Natural killer cell (primary cell): ENCODE results near the gene CNKSR1. TPM values are rescaled to one million over a fixed set of nuclear protein-coding genes. Genes with fewer than 3 reads are reported as not detected.
A peak's percentile ranks its signal among the peaks of the same experiment; 100 is the strongest.

ENCODE experiments used
- ATAC-seq, 3 donors: fragments of 150-1000 bp in 2 of 3; fragments of 200-7000 bp in 1 of 3; cut with Tn5 transposase; 1 replicate in 1 of 3; 2 replicates in 2 of 3; pipeline ENCODE4 v1.10.0; 2021; ENCODE audit warnings: mild to moderate bottlenecking in 2 of 3, moderate library complexity in 2 of 3
- DNase-seq, 2 donors: peaks; one replicate each; pipeline versions ENCODE4 v3.0.0 to v3.0.0-alpha.2; 2013 to 2021; ENCODE audit warnings: mixed read lengths in 1 of 2
- H3K27ac ChIP-seq: one replicate; pipeline ENCODE4 v1.5.1; 2013; ENCODE audit warnings: mild to moderate bottlenecking, low read length
- H3K27me3 ChIP-seq: one replicate; pipeline ENCODE4 v1.6.1; 2013; ENCODE audit warnings: low read length; ENCODE audit not compliant: control insufficient read depth, insufficient read depth
- H3K36me3 ChIP-seq: one replicate; pipeline ENCODE4 v1.6.1; 2013; ENCODE audit warnings: low read length; ENCODE audit not compliant: control insufficient read depth, insufficient read depth
- H3K4me1 ChIP-seq: one replicate; pipeline ENCODE4 v1.6.1; 2013; ENCODE audit warnings: low read length; ENCODE audit not compliant: control insufficient read depth, insufficient read depth
- H3K4me3 ChIP-seq: one replicate; pipeline ENCODE4 v1.5.1; 2013; ENCODE audit warnings: low read length
- H3K9me3 ChIP-seq: one replicate; pipeline ENCODE4 v1.6.1; 2013; ENCODE audit warnings: low read length; ENCODE audit not compliant: control insufficient read depth, insufficient read depth
- H3K27ac Mint-ChIP-seq, 2 donors: one replicate each; pipeline ENCODE4 v1.8.0; 2022; ENCODE audit warnings: mild to moderate bottlenecking in 2 of 2, mixed read lengths in 2 of 2, moderate library complexity in 1 of 2
- H3K27me3 Mint-ChIP-seq, 2 donors: one replicate each; pipeline ENCODE4 v1.8.0; 2022; ENCODE audit warnings: low read depth in 2 of 2, mixed read lengths in 2 of 2
- H3K36me3 Mint-ChIP-seq: one replicate; pipeline ENCODE4 v1.8.0; 2022; ENCODE audit warnings: mixed read lengths
- H3K4me1 Mint-ChIP-seq, 2 donors: one replicate each; pipeline ENCODE4 v1.8.0; 2022; ENCODE audit warnings: mixed read lengths in 2 of 2
- H3K4me3 Mint-ChIP-seq: one replicate; pipeline ENCODE4 v1.8.0; 2022; ENCODE audit warnings: mild to moderate bottlenecking, moderate library complexity, mixed read lengths
- H3K9me3 Mint-ChIP-seq, 2 donors: one replicate each; pipeline ENCODE4 v1.8.0; 2022; ENCODE audit warnings: mixed read lengths in 2 of 2
- CTCF ChIP-seq: fragments of 200-600 bp; IDR thresholded peaks from one replicate; pipeline ENCODE4 v1.8.0; 2022; ENCODE audit warnings: antibody characterized with exemption
- WGBS: methylation state at CpG from one replicate; pipeline ENCODE4 v1.1.7; 2013; ENCODE audit warnings: missing lambda C conversion rate; ENCODE audit not compliant: insufficient coverage; 5-methylcytosine and 5-hydroxymethylcytosine counted together
- intact Hi-C: fragments of 100-400 bp; cut with micrococcal nuclease; formaldehyde crosslinking; loops from one replicate; pipeline ENCODE4 v1.14.2; 2022
- total RNA-seq, 4 donors: library from RNA; stranded (reverse); fragments of 120-200 nt in 1 of 4; gene quantifications; one replicate each; pipeline versions ENCODE4 v1.2.3 to v1.2.4, GENCODE V29; 2013 to 2022

CNKSR1 gene
- total RNA-seq, 3 donors from 2014 or later (not counting 1 experiment from before 2014, with no cell fraction given): 0.89 to 1.9 (median 1.0) TPM

DNA sequence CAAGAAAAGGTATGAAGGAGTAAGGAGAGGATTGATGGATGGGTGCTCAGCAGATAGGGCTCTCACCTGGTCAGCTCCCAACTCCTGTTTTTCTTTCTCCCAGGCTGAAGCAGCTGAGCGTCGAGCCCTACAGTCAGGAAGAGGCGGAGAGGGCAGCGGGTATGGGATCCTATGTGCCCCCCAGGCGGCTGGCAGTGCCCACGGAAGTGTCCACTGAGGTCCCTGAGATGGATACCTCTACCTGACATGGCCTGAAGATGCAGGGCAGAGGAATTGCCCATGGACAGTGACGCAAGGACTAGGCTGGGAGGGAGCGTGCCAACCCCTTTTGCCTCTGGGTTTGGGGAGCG, 6.8 kb upstream of the CNKSR1 start:
- no peaks in the 10 kb centered on the region for H3K9me3 ChIP-seq
- no peaks in the 10 kb centered on the region for H3K27me3 ChIP-seq
- H3K4me1 Mint-ChIP-seq: peaks cover 0 to 20% of the 10 kb centered on the region in 2 donors
- H3K4me3 Mint-ChIP-seq: peak overlapping the region; percentile 84
- H3K27ac ChIP-seq: no peak overlapping the region
- no peaks in the 10 kb centered on the region for H3K9me3 Mint-ChIP-seq
- DNase-seq (no peak), ATAC-seq (no peak)
- H3K27me3 Mint-ChIP-seq: peaks cover 0 to 8% of the 10 kb centered on the region in 2 donors
- 82% methylated on average over 9 of the region's 9 CpGs for WGBS
- peak overlapping the region; percentile 60 for H3K4me3 ChIP-seq
- intact Hi-C loops: no loop called here
- H3K4me1 ChIP-seq: peaks cover 18% of the 10 kb centered on the region
- H3K27ac Mint-ChIP-seq: peak overlapping the region; percentile 66 to 92
- TF ChIP-seq CTCF: no peak
- H3K36me3 Mint-ChIP-seq: no peaks in the 10 kb centered on the region
- no peaks in the 10 kb centered on the region for H3K36me3 ChIP-seq

DNA sequence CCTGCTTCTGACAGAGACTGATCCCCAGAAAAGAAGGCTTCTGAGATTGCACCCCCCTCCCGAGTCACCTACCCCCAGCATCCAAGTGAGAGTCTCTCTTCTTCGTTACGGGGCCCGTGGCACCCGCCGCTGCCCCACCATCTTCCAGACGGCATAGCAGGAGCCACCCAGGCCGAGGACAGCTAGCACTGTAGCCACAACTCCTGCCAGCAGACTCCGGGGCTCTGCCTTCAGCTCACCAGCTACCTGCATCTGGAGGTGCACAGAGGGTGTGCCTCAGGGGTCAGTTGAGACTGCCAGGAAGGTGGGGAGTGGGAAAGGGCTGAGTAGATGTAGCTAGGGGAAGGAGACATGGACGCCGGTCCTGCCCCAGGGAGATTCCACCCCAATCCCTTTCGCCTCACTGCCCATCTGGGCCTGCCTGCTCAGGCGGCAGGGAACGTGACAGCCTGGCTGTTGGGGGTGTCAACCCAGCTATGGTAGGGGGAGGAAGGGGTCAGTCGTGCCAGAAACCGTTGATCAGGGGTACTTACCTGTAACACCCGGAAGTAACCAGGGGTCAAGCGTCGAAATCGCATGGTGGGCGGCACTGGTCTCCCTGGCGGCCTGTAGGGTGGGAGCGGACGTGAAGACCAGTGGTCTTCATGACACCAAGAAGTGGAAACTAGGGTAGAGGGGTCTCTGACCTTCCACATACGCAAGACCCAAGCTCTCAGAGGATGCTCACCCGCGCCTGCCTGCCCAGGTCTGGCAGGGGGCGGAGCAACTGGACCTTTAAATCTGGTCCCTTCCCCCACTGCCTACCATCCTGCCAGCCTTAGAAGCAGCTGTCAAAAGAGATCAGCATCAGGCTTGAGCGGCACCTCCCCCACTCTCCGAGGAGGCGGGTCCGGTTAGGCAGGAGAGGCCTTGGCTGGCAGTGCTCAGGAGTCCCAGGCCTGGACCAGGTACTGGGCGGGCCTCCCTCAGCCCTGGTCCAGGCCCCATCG, 5.9 kb upstream of the CNKSR1 start, which contains the start of gene ZNF593OS:
ZNF593OS (minus strand) TSS at position 749 of the 989 bp plus-strand sequence; CDS start at position 578, 171 bp downstream.
- Histone ChIP-seq H3K4me3 (no peak within 1 kb of the TSS), H3K27me3 (no peaks in the 10 kb centered on the region), H3K9me3 (no peaks in the 10 kb centered on the region), H3K27ac (no peak within 1 kb of the TSS), H3K4me1 (peaks cover 18% of the 10 kb centered on the region), H3K36me3 (no peaks in the 10 kb centered on the region)
- Mint-ChIP-seq H3K36me3 (no peaks in the 10 kb centered on the region), H3K4me1 (peaks cover 0 to 20% of the 10 kb centered on the region in 2 donors), H3K27ac (peak within 1 kb of the TSS; percentile 66 to 92), H3K27me3 (peaks cover 0 to 6% of the 10 kb centered on the region in 2 donors), H3K4me3 (peak within 1 kb of the TSS; percentile 84), H3K9me3 (no peaks in the 10 kb centered on the region)
- ATAC-seq: no peak
- intact Hi-C loops: no loop called here
- 96% methylated on average over 34 of the region's 34 CpGs for WGBS
- DNase-seq: no peak
- no peak for TF ChIP-seq CTCF

GRCh38 chr1:26175346-26175745, 1.9 kb upstream of the CNKSR1 start:
- Mint-ChIP-seq H3K4me1 (peaks cover 0 to 8% of the 10 kb centered on the region in 2 donors), H3K4me3 (no peak overlapping the region), H3K27ac (no peak overlapping the region), H3K9me3 (no peaks in the 10 kb centered on the region), H3K36me3 (no peaks in the 10 kb centered on the region), H3K27me3 (no peaks in the 10 kb centered on the region)
- Histone ChIP-seq H3K36me3 (no peaks in the 10 kb centered on the region), H3K27ac (no peak overlapping the region), H3K9me3 (no peaks in the 10 kb centered on the region), H3K4me1 (peaks cover 9% of the 10 kb centered on the region), H3K27me3 (no peaks in the 10 kb centered on the region), H3K4me3 (no peak overlapping the region)
- TF ChIP-seq CTCF: no peak
- DNase-seq (no peak), ATAC-seq (no peak)
- intact Hi-C loops: no loop called here
- WGBS: 89% methylated on average over 3 of the region's 8 CpGs
